Urothelium cell line (cell line): Measurements from ENCODE around the gene ST7.

Source experiments
- DNase-seq: peaks from one replicate; pipeline ENCODE4 v3.0.0; 2011; ENCODE audit warnings: low spot score, mixed read lengths
- FAIRE-seq: peaks from 2 replicates; lab custom pipeline; 2011; peaks lifted over from hg19 to GRCh38; lab: Jason Lieb, UNC

Gene ST7

GRCh38 chr7:117053432-117053831, 100.1 kb downstream of the ST7 start:
- DNase-seq (no peak), FAIRE-seq (no peak)

- no peak for FAIRE-seq
- DNase-seq, result no peak
These were observed 108.5 kb downstream of the ST7 start for GRCh38 chr7:117061751-117062150.

- FAIRE-seq (no peak), DNase-seq (no peak)
These were observed 109.0 kb downstream of the ST7 start for GRCh38 chr7:117062300-117062699.

- no peak for FAIRE-seq
These were observed 111.4 kb downstream of the ST7 start for GRCh38 chr7:117064688-117065087.

GRCh38 chr7:117065571-117066150, 112.4 kb downstream of the ST7 start:
- DNase-seq (no peak), FAIRE-seq (no peak)

More at GRCh38 chr7:117064688-117065087, 111.4 kb downstream of the ST7 start:
- no peak for DNase-seq

GRCh38 chr7:117066668-117067067, 113.4 kb downstream of the ST7 start:
- no peak for FAIRE-seq

GRCh38 chr7:117067340-117067739, 114.0 kb downstream of the ST7 start:
- FAIRE-seq, result no peak
- no peak for DNase-seq

More at GRCh38 chr7:117066668-117067067, 113.4 kb downstream of the ST7 start:
- DNase-seq, result no peak

- no peak for DNase-seq
- no peak for FAIRE-seq
These were observed 115.3 kb downstream of the ST7 start for GRCh38 chr7:117068511-117069145.

GRCh38 chr7:117069379-117069778, 116.1 kb downstream of the ST7 start:
- DNase-seq (no peak), FAIRE-seq (no peak)

- DNase-seq (no peak), FAIRE-seq (no peak)
These were observed 118.2 kb downstream of the ST7 start for GRCh38 chr7:117071551-117071950.

GRCh38 chr7:117072620-117073118, 119.4 kb downstream of the ST7 start:
- FAIRE-seq, result no peak
- DNase-seq, result no peak

- no peak for DNase-seq
- FAIRE-seq, result no peak
These were observed 121.1 kb downstream of the ST7 start for GRCh38 chr7:117074378-117074777.

GRCh38 chr7:117075934-117076333, 122.6 kb downstream of the ST7 start:
- no peak for FAIRE-seq

GRCh38 chr7:117076426-117076943, 123.2 kb downstream of the ST7 start:
- no peak for FAIRE-seq

More at GRCh38 chr7:117075934-117076333, 122.6 kb downstream of the ST7 start:
- DNase-seq, result no peak

GRCh38 chr7:117077658-117078057, 124.4 kb downstream of the ST7 start:
- FAIRE-seq, result no peak
- no peak for DNase-seq

More at GRCh38 chr7:117076426-117076943, 123.2 kb downstream of the ST7 start:
- no peak for DNase-seq

- no peak for FAIRE-seq
These were observed 129.3 kb downstream of the ST7 start for GRCh38 chr7:117082647-117083046.

GRCh38 chr7:117083648-117084047, 130.3 kb downstream of the ST7 start:
- DNase-seq (no peak), FAIRE-seq (no peak)

More at GRCh38 chr7:117082647-117083046, 129.3 kb downstream of the ST7 start:
- DNase-seq, result no peak

- FAIRE-seq (no peak), DNase-seq (no peak)
These were observed 131.0 kb downstream of the ST7 start for GRCh38 chr7:117084286-117084685.

GRCh38 chr7:117085275-117085674, 132.0 kb downstream of the ST7 start:
- no peak for FAIRE-seq
- no peak for DNase-seq

- no peak for FAIRE-seq
- DNase-seq, result no peak
These were observed 132.6 kb downstream of the ST7 start for GRCh38 chr7:117085769-117086463.

GRCh38 chr7:117086788-117087187, 133.5 kb downstream of the ST7 start:
- DNase-seq, result no peak
- no peak for FAIRE-seq
